ENCODE results near the gene LEPR. TPM values are rescaled to one million over a fixed set of nuclear protein-coding genes. Genes with fewer than 3 reads are reported as not detected.

LEPR gene
- total RNA-seq, 1 experiment from 2014 or later = 5.3 TPM

- Mint-ChIP-seq H3K9me3 (no peaks in the 10 kb centered on the region), H3K36me3 (no peaks in the 10 kb centered on the region), H3K4me1 (peaks cover 11% of the 10 kb centered on the region), H3K4me3 (no peak overlapping the region), H3K27me3 (ENCODE audit: low read depth) (no peaks in the 10 kb centered on the region), H3K27ac (no peak overlapping the region)
- TF ChIP-seq E2F4 (CRISPR knock-in tag; IDR thresholded peaks at IDR 0.05; ENCODE audit: borderline replicate concordance, low read depth) = no peak
- TF ChIP-seq ZNF317 (CRISPR knock-in tag; IDR thresholded peaks at IDR 0.05; ENCODE audit: borderline replicate concordance, low read depth) = no peak
- no peak for TF ChIP-seq E2F5 (CRISPR knock-in tag; IDR thresholded peaks at IDR 0.05)
- TF ChIP-seq FOXJ3 (CRISPR knock-in tag; IDR thresholded peaks at IDR 0.05; ENCODE audit: borderline replicate concordance) = no peak
- no peak for TF ChIP-seq GRHL2 (CRISPR knock-in tag; IDR thresholded peaks at IDR 0.05; ENCODE audit: insufficient replicate concordance, severe bottlenecking)
- TF ChIP-seq ZNF396 (CRISPR knock-in tag; IDR thresholded peaks at IDR 0.05; ENCODE audit: borderline replicate concordance) = no peak
- TF ChIP-seq ATF3 (CRISPR knock-in tag; conservative IDR thresholded peaks at IDR 0.05) = no peak
- TF ChIP-seq CREB1 (CRISPR knock-in tag; IDR thresholded peaks at IDR 0.05) = no peak
- TF ChIP-seq ATF1 (CRISPR knock-in tag; IDR thresholded peaks at IDR 0.05) = no peak
- no peak for TF ChIP-seq KAT7 (CRISPR knock-in tag; IDR thresholded peaks at IDR 0.05; ENCODE audit: borderline replicate concordance)
- no peak for TF ChIP-seq GABPB1 (CRISPR knock-in tag; IDR thresholded peaks at IDR 0.05)
- no peak for TF ChIP-seq TCF7 (CRISPR knock-in tag; IDR thresholded peaks at IDR 0.05; ENCODE audit: low read depth)
- no peak for TF ChIP-seq USF2 (CRISPR knock-in tag; IDR thresholded peaks at IDR 0.05)
- TF ChIP-seq NR1H2 (CRISPR knock-in tag; IDR thresholded peaks at IDR 0.05) = no peak
- no peak for TF ChIP-seq ZBTB43 (CRISPR knock-in tag; IDR thresholded peaks at IDR 0.05)
- TF ChIP-seq SOX15 (CRISPR knock-in tag; IDR thresholded peaks at IDR 0.05) = no peak
- no peak for TF ChIP-seq NR2C2 (CRISPR knock-in tag; IDR thresholded peaks at IDR 0.05)
- no peak for TF ChIP-seq ZNF121 (CRISPR knock-in tag; IDR thresholded peaks at IDR 0.05)
- ChIA-PET POLR2A (no interaction called here), CTCF (no interaction called here)
- DNase-seq (ENCODE audit: low spot score) (no peak), ATAC-seq (no peak)
Measured at GRCh38 chr1:65392497-65392896, 28.0 kb upstream of the LEPR start.

- H3K9me3 Mint-ChIP-seq = no peaks in the 10 kb centered on the region
- ChIA-PET CTCF (interaction anchor here (0.9 kb wide), 1 partner anchor 38 kb away, joined by 3 read pairs; no protein-coding TSS in a partner anchor), POLR2A (no interaction called here)
- H3K27ac Mint-ChIP-seq = no peak overlapping the region
- DNase-seq (ENCODE audit: low spot score) (no peak), ATAC-seq (no peak)
- peaks cover 11% of the 10 kb centered on the region for H3K4me1 Mint-ChIP-seq
- H3K36me3 Mint-ChIP-seq = no peaks in the 10 kb centered on the region
- H3K27me3 Mint-ChIP-seq (ENCODE audit: low read depth) = no peaks in the 10 kb centered on the region
- no peak overlapping the region for H3K4me3 Mint-ChIP-seq
- TF ChIP-seq EMX1 (CRISPR knock-in tag; IDR thresholded peaks at IDR 0.05) = no peak
- TF ChIP-seq MAX (CRISPR knock-in tag; IDR thresholded peaks at IDR 0.05) = no peak
- no peak for TF ChIP-seq TEAD4 (CRISPR knock-in tag; IDR thresholded peaks at IDR 0.05)
- TF ChIP-seq PRDM15 (CRISPR knock-in tag; IDR thresholded peaks at IDR 0.05) = no peak
- no peak for TF ChIP-seq MLX (CRISPR knock-in tag; IDR thresholded peaks at IDR 0.05)
- TF ChIP-seq JUN (CRISPR knock-in tag; IDR thresholded peaks at IDR 0.05) = no peak
- TF ChIP-seq HMGA2 (CRISPR knock-in tag; IDR thresholded peaks at IDR 0.05) = no peak
- TF ChIP-seq ATF2 (CRISPR knock-in tag; IDR thresholded peaks at IDR 0.05; ENCODE audit: borderline replicate concordance, low read depth) = no peak
Measured at GRCh38 chr1:65393347-65393746, 27.1 kb upstream of the LEPR start.

Measured in WTC11 (cell line).